ENCODE measurements around the gene SYNE4.
"Not testable (repeated sequence)": the region's sequence is repeated elsewhere in the genome, so short reads cannot be mapped to it uniquely, and the experiment has no call there.

The SYNE4 gene

DNA sequence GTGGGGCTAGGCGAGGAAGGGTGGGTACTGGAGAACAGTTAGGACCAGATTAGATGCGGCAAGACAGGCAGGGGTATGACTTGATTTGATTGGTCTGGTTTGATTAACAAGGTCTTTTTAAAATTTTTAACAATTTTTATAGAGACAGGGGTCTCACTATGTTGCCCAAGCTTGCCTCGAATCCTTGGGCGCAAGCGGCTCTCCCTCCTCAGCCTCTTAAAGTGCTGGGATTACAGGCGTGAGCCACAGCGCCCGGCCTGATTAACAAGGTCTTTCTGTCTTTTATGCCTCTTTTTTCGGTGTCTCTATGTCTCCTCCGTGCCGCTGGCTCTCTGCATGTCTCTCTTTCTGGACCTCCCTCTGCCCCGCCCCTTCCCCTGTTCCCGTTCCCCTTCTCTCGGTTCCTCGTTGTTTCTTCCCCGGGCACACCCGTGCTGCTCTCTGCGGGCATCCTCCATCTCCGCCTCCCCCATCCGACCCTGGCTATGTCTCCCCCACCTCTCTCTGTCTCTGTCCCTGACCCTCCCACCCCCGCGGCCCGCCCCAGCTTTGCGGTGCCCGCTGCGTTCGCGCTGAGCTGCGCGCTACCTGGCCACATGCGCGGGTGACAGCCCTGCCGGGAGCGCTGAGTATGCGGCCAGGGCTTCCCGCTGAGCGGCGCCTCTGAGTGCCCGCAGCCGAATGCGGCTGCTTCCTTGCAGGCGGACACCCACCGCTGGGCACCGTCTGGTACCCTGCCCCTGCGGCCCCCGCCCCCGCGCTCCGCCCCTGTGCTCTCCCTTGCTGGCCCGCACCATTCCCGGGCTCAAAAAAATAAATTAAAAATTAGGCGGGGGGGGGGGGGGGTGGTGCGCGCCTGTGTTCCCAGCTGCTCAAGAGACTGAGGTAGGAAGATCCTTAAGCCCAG is 21.7 kb downstream of the SYNE4 start:
- peak overlapping the region; percentile 54 for H3K4me3 ChIP-seq (ENCODE audit: low read depth, low read length)
- no peak overlapping the region for H3K27ac ChIP-seq (ENCODE audit: low read depth, low read length)
- H3K9me3 ChIP-seq (ENCODE audit: control insufficient read depth, insufficient read depth, low read depth, low read length), result peaks cover 5% of the 10 kb centered on the region; the same call in 1 of the 2 replicates
- H3K9ac ChIP-seq (ENCODE audit: low read length), result no peak overlapping the region
- H3K36me3 ChIP-seq (ENCODE audit: control insufficient read depth, insufficient read depth, low read length), result no peaks in the 10 kb centered on the region
- no peaks in the 10 kb centered on the region for H3K4me1 ChIP-seq (ENCODE audit: control insufficient read depth, insufficient read depth, low read length)
- peaks cover 63% of the 10 kb centered on the region for H3K27me3 ChIP-seq (ENCODE audit: control insufficient read depth, insufficient read depth, low read length)

DNA sequence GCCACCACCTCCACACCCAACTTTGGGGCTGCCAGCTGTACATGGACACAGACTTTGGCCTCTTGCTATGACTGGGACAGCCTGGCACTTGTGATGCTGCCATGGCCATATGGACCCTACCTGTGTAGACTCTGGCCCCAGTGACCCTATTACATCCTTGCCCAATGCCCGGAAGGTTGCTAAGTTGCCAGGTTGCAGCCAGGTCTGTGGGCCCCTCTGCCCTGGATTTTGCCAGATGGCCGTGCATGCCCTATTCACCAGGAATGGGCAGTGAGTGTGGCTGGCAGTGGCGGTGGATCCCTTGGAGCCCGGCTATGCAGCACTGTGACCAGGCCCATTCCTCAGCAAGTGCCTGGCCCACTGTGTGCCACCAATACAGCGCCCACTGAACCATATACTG is 22.5 kb downstream of the SYNE4 start:
- Histone ChIP-seq H3K9ac (ENCODE audit: low read length) (no peak overlapping the region), H3K4me1 (ENCODE audit: control insufficient read depth, insufficient read depth, low read length) (no peaks in the 10 kb centered on the region), H3K4me3 (ENCODE audit: low read depth, low read length) (no peak overlapping the region), H3K27ac (ENCODE audit: low read depth, low read length) (no peak overlapping the region), H3K36me3 (ENCODE audit: control insufficient read depth, insufficient read depth, low read length) (no peaks in the 10 kb centered on the region), H3K9me3 (ENCODE audit: control insufficient read depth, insufficient read depth, low read depth, low read length) (peaks cover 5% of the 10 kb centered on the region; the same call in 1 of the 2 replicates), H3K27me3 (ENCODE audit: control insufficient read depth, insufficient read depth, low read length) (peaks cover 69% of the 10 kb centered on the region)

DNA sequence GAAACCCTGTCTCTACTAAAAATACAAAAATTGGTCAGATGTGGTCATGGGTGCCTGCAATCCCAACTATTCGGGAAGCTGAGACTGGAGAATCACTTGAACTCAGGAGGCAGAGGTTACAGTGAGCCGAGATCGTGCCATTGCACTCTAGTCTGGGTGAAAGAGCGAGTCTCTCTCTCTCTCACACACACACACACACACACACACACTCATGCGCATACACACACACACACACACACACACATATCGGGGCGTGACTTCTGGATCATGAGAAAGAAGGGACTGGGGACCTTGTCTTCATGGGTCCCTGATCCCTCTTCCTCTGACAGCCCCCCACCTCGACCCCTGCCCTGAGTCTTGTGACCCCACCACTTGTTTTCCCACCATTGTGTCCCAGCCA is 25.4 kb downstream of the SYNE4 start:
- Histone ChIP-seq H3K4me1 (ENCODE audit: control insufficient read depth, insufficient read depth, low read length) (no peaks in the 10 kb centered on the region), H3K9ac (ENCODE audit: low read length) (no peak overlapping the region), H3K27ac (ENCODE audit: low read depth, low read length) (no peak overlapping the region), H3K9me3 (ENCODE audit: control insufficient read depth, insufficient read depth, low read depth, low read length) (no peaks in the 10 kb centered on the region), H3K36me3 (ENCODE audit: control insufficient read depth, insufficient read depth, low read length) (no peaks in the 10 kb centered on the region), H3K27me3 (ENCODE audit: control insufficient read depth, insufficient read depth, low read length) (peaks cover 70% of the 10 kb centered on the region), H3K4me3 (ENCODE audit: low read depth, low read length) (no peak overlapping the region)

DNA sequence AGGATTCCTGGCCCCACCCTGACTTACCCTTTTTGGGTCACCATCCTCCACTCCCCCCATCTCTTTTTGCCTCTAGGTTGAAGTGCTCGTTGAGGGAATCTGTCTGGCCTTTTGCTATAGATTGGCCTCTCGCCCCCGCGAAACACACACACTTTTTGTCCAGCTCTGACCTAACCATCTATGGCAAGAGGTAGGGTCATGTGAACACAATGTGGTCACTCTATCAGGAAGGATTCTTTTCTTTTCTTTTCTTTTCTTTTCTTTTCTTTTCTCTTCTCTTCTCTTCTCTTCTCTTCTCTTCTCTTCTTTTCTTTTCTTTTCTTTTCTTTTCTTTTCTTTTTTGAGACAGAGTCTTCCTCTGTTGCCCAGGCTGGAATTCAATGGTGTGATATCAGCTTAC is 27.6 kb downstream of the SYNE4 start:
- H3K4me3 ChIP-seq (ENCODE audit: low read depth, low read length); H3K9ac ChIP-seq (ENCODE audit: low read length); H3K4me1 ChIP-seq (ENCODE audit: control insufficient read depth, insufficient read depth, low read length); H3K27ac ChIP-seq (ENCODE audit: low read depth, low read length); H3K36me3 ChIP-seq (ENCODE audit: control insufficient read depth, insufficient read depth, low read length); H3K9me3 ChIP-seq (ENCODE audit: control insufficient read depth, insufficient read depth, low read depth, low read length): not testable (repeated sequence)
- H3K27me3 ChIP-seq (ENCODE audit: control insufficient read depth, insufficient read depth, low read length), result peaks cover 58% of the 10 kb centered on the region

DNA sequence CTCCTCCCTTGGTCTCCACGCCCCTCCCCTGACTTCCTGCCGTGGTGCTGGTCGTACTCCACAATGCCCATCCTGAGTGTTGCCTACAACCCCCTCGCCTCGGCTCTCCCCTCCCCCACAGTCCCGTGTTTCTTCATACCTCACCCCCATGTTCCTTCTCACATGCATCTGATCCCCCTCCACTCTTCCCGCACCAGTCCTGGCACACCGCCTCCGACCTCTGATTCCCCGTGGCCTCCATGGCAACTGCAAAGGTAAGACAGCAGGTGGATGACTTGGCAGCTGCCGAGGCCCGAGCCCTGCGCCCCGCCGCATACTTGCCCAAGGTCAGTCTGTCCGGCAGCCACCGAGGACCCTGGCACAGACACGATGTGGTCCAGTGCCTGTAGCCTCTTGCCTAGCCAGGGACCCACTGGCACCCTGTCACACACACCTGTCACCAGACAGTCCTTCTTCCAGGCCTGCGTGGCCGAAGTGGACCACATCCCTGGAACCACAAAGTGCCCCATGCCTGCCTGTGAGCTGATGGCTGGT is 29.7 kb downstream of the SYNE4 start:
- Histone ChIP-seq H3K4me3 (ENCODE audit: low read depth, low read length) (no peak overlapping the region), H3K27ac (ENCODE audit: low read depth, low read length) (no peak overlapping the region), H3K27me3 (ENCODE audit: control insufficient read depth, insufficient read depth, low read length) (peaks cover 37% of the 10 kb centered on the region), H3K9me3 (ENCODE audit: control insufficient read depth, insufficient read depth, low read depth, low read length) (no peaks in the 10 kb centered on the region), H3K4me1 (ENCODE audit: control insufficient read depth, insufficient read depth, low read length) (no peaks in the 10 kb centered on the region), H3K9ac (ENCODE audit: low read length) (no peak overlapping the region), H3K36me3 (ENCODE audit: control insufficient read depth, insufficient read depth, low read length) (no peaks in the 10 kb centered on the region)

DNA sequence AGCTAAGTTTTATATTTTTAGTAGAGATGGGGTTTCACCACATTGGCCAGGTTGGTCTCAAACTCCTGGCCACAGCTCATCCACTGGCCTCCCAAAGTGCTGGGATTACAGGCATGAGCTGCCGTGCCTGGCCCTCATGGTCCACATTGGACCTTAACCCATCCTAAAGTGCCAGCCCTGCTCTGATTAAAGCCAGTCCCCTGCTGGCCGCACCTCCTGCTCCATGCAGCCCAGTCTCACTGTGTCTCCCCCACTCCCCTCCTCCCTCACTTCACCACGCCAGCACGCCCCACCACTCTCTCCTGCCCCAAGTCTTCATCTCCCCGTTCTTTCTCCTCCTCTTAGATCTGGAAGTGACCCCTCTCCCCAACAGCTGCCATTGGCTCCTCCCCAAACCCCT is 30.3 kb downstream of the SYNE4 start:
- H3K36me3 ChIP-seq (ENCODE audit: control insufficient read depth, insufficient read depth, low read length), result no peaks in the 10 kb centered on the region
- no peaks in the 10 kb centered on the region for H3K4me1 ChIP-seq (ENCODE audit: control insufficient read depth, insufficient read depth, low read length)
- no peak overlapping the region for H3K9ac ChIP-seq (ENCODE audit: low read length)
- H3K4me3 ChIP-seq (ENCODE audit: low read depth, low read length), result no peak overlapping the region
- H3K27me3 ChIP-seq (ENCODE audit: control insufficient read depth, insufficient read depth, low read length), result peaks cover 35% of the 10 kb centered on the region
- no peaks in the 10 kb centered on the region for H3K9me3 ChIP-seq (ENCODE audit: control insufficient read depth, insufficient read depth, low read depth, low read length)
- H3K27ac ChIP-seq (ENCODE audit: low read depth, low read length), result no peak overlapping the region

DNA sequence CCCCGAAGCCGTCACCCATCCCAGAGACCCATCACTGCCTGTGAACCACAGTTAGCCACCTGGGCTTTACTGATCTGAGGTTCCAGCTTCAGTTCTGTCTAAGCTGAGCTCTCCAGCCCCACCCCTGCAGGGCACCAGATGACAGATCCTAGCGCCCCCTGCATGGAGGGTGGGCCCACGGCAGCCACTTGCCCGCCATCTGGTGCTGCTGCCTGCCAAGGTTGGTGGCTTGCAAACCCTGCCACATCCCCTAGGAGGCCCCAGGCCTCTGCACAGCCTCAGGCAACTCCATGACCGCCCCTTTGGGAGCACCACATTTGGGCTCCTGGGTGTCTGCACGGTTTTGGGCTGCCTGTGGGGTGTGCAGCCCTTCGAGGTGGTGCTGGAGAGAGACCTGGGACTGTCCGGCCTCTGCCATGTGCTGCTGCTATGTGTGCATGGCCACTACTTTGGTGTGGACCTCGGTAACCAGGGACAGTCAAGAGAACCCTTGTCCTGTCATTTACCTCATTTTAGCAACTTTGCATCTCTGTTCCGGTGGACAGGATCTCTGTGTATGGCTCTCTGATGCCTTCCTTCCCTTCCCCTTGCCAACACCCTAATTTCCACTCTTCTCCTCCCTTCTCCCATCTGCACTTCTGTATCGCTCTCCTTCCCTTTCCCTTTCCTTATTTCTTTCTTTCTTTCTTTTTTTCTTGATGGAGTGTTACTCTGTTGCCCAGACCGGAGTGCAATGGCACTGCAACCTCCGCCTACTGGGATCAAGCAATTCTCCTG is 31.0 kb downstream of the SYNE4 start:
- Histone ChIP-seq H3K27ac (ENCODE audit: low read depth, low read length) (no peak overlapping the region), H3K27me3 (ENCODE audit: control insufficient read depth, insufficient read depth, low read length) (peaks cover 30% of the 10 kb centered on the region), H3K4me1 (ENCODE audit: control insufficient read depth, insufficient read depth, low read length) (no peaks in the 10 kb centered on the region), H3K4me3 (ENCODE audit: low read depth, low read length) (no peak overlapping the region), H3K9ac (ENCODE audit: low read length) (no peak overlapping the region), H3K9me3 (ENCODE audit: control insufficient read depth, insufficient read depth, low read depth, low read length) (no peaks in the 10 kb centered on the region), H3K36me3 (ENCODE audit: control insufficient read depth, insufficient read depth, low read length) (no peaks in the 10 kb centered on the region)

DNA sequence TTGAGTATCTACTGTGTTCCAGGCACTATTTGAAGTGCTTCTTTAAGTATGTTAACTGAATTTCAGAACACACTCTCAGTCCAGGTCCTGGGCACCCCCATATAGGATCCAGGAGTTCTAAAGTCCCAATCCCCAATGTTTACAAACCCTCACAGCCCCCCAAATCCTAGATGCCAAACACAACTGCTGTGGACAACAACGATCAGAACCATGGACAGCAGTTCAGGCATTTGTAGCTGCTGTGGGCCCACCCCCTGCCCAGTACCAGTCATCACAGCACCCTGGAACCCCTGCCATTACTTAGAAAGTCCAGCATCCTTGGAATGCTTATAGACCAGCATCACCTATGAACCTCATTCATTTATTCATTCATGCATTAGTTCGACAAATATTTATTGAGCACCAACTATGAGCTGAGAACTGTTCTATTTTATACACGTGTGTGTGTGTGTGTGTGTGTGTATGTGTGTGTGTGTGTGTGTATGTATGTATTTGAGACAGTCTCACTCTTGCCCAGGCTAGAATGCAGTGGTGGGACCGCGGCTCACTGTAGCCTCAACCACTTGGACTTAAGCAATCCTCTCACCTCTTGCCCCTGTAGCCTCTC is 32.9 kb downstream of the SYNE4 start:
- no peak overlapping the region for H3K4me3 ChIP-seq (ENCODE audit: low read depth, low read length)
- no peak overlapping the region for H3K9ac ChIP-seq (ENCODE audit: low read length)
- H3K4me1 ChIP-seq (ENCODE audit: control insufficient read depth, insufficient read depth, low read length), result no peaks in the 10 kb centered on the region
- H3K27ac ChIP-seq (ENCODE audit: low read depth, low read length), result no peak overlapping the region
- no peaks in the 10 kb centered on the region for H3K36me3 ChIP-seq (ENCODE audit: control insufficient read depth, insufficient read depth, low read length)
- peaks cover 13% of the 10 kb centered on the region; the same call in 1 of the 2 replicates for H3K27me3 ChIP-seq (ENCODE audit: control insufficient read depth, insufficient read depth, low read length)
- no peaks in the 10 kb centered on the region for H3K9me3 ChIP-seq (ENCODE audit: control insufficient read depth, insufficient read depth, low read depth, low read length)

DNA sequence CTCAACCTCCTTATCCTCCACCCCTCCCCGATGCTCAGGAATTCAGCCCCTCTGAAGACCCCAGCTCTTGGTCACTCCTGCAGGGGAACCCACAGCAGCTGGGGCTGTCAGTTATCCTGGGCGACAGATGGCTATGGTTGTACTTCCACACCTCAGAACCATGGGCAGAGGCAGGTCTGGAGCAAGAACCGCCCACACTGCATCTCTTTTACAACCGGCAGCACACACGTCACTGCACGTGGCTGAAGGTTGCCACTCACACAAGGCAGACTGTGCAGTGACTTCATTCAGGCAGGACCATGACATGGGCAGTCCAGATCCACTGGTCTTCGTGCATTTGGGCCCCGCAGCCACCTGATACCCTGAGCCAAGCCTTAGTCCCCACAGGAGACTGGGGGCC is 35.1 kb downstream of the SYNE4 start:
- Histone ChIP-seq H3K27ac (ENCODE audit: low read depth, low read length) (no peak overlapping the region), H3K4me3 (ENCODE audit: low read depth, low read length) (no peak overlapping the region), H3K4me1 (ENCODE audit: control insufficient read depth, insufficient read depth, low read length) (no peaks in the 10 kb centered on the region), H3K9ac (ENCODE audit: low read length) (no peak overlapping the region), H3K9me3 (ENCODE audit: control insufficient read depth, insufficient read depth, low read depth, low read length) (no peaks in the 10 kb centered on the region), H3K27me3 (ENCODE audit: control insufficient read depth, insufficient read depth, low read length) (peaks cover 5% of the 10 kb centered on the region; the same call in 1 of the 2 replicates), H3K36me3 (ENCODE audit: control insufficient read depth, insufficient read depth, low read length) (no peaks in the 10 kb centered on the region)

DNA sequence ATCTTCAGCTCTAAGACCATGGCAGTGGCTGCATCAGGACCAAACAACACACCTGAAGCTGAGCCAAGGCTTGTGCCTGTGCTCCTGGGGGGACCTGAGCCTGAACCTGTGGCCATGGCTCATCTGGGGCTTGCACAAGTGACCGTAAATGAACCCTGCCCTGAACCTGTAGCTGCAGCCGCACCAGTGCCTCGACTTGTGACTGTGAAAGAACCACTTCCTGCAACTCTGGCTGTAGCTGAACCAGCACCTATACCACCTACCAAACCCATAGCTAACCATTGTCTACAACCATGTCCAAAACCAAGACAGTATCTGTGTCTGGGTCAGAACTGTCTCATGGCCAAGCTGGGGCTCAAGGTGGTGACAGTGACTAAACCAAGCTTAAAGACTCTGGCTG is 41.8 kb downstream of the SYNE4 start:
- Histone ChIP-seq H3K27ac (ENCODE audit: low read depth, low read length) (no peak overlapping the region), H3K4me1 (ENCODE audit: control insufficient read depth, insufficient read depth, low read length) (no peaks in the 10 kb centered on the region), H3K4me3 (ENCODE audit: low read depth, low read length) (no peak overlapping the region), H3K36me3 (ENCODE audit: control insufficient read depth, insufficient read depth, low read length) (no peaks in the 10 kb centered on the region), H3K9ac (ENCODE audit: low read length) (no peak overlapping the region), H3K9me3 (ENCODE audit: control insufficient read depth, insufficient read depth, low read depth, low read length) (no peaks in the 10 kb centered on the region), H3K27me3 (ENCODE audit: control insufficient read depth, insufficient read depth, low read length) (peaks cover 6% of the 10 kb centered on the region; the same call in 1 of the 2 replicates)
